Adrenal gland (tissue), 19 donors: Measurements from ENCODE around the gene METTL2A. TPM values are rescaled to one million over a fixed set of nuclear protein-coding genes. Genes with fewer than 3 reads are reported as not detected.
A peak's percentile ranks its signal among the peaks of the same experiment; 100 is the strongest.
"Not testable (repeated sequence)": the region's sequence is repeated elsewhere in the genome, so short reads cannot be mapped to it uniquely, and the experiment has no call there.

Source experiments
- DNase-seq, 7 donors: peaks; one replicate each; pipeline ENCODE4 v3.0.0-alpha.2; 2019 to 2020
- H3K27ac ChIP-seq, 5 donors: fragments of 200-600 bp; sonication (generic) in 4 of 5; 1 replicate in 3 of 5; 2 replicates in 2 of 5; pipeline versions ENCODE4 v1.5.1 to v1.8.0; 2016 to 2020; ENCODE audit warnings: mild to moderate bottlenecking in 1 of 5
- H3K27me3 ChIP-seq: fragments of 200-600 bp; 2 replicates; pipeline ENCODE4 v1.8.0; 2021
- H3K36me3 ChIP-seq, 2 donors: fragments of 200-600 bp; replicated peaks in 1 of 2; 1 replicate in 1 of 2; 2 replicates in 1 of 2; pipeline versions ENCODE4 v1.5.1 to v1.8.0; 2018 to 2022
- H3K4me1 ChIP-seq, 2 donors: fragments of 200-600 bp; replicated peaks in 1 of 2; 1 replicate in 1 of 2; 2 replicates in 1 of 2; pipeline versions ENCODE4 v1.5.1 to v1.8.0; 2018 to 2021
- H3K4me3 ChIP-seq, 4 donors: fragments of 200-600 bp; sonication (generic) in 3 of 4; one replicate each; pipeline ENCODE4 v1.5.1; 2016 to 2018
- H3K9me3 ChIP-seq, 3 donors: fragments of 200-600 bp; sonication (generic) in 1 of 3; replicated peaks in 1 of 3; 1 replicate in 2 of 3; 2 replicates in 1 of 3; pipeline versions ENCODE4 v1.5.1 to v1.8.0; 2016 to 2021
- POLR2A ChIP-seq, 2 donors: fragments of 450-650 bp; IDR thresholded peaks; one replicate each; pipeline ENCODE4 v1.6.1; 2017; ENCODE audit warnings: antibody characterized with exemption in 2 of 2, mild to moderate bottlenecking in 2 of 2, moderate library complexity in 1 of 2
- WGBS, 4 donors: extraction: QIAGEN DNeasy Blood & Tissue Kit in 2 of 4; methylation state at CpG; one replicate each; pipeline versions ENCODE4 v1.1.5 to v1.1.7; 2013 to 2017; 5-methylcytosine and 5-hydroxymethylcytosine counted together
- intact Hi-C, 2 donors: fragments of 100-400 bp; cut with DNase I; formaldehyde crosslinking; loops; one replicate each; pipeline versions ENCODE4 v1.14.1 to v1.15.0; 2022 to 2023
- long read RNA-seq, 10 donors: library from polyadenylated mRNA in 3 of 10; unstranded in 2 of 10; stranded (forward) in 1 of 10; transcript quantifications; one replicate each; pipeline ENCODE4 v2.0.0 and lab custom pipeline, GENCODE V29; 2021 to 2026
- polyA plus RNA-seq, 3 donors: library from polyadenylated mRNA; stranded (reverse); fragments of 200-250 nt in 2 of 3; fragments of 350-450 nt in 1 of 3; fragmentation: Illumina TruSeq in 1 of 3; extraction: RNeasy Lipid Tissue Mini Kit (QIAGEN cat#74804) in 1 of 3; gene quantifications; one replicate each; pipeline ENCODE4 v1.2.3, GENCODE V29; 2013 to 2014
- total RNA-seq, 9 donors: library from RNA; depleted of rRNA in 4 of 9; stranded (reverse); fragments of >200 nt in 4 of 9; fragments of 120-200 nt in 1 of 9; fragmentation: NEBNext Ultra II Directional in 1 of 9; extraction: Animal tissue kit (Norgen Biotek cat#: 25700) in 1 of 9; gene quantifications; one replicate each; pipeline versions ENCODE4 v1.1.0 to v1.2.4, GENCODE V29; 2013 to 2023
- TF ChIP-seq, protein P1 (sequence below), 6 experiments: fragments of 450-650 bp in 4 of 6; fragments of 200-600 bp in 2 of 6; sonication (generic) in 1 of 6; IDR thresholded peaks; 1 replicate in 5 of 6; 2 replicates in 1 of 6; pipeline versions ENCODE4 v1.5.1 to v1.8.0; 2016 to 2021; ENCODE audit warnings: antibody characterized with exemption in 6 of 6, mild to moderate bottlenecking in 2 of 6, moderate library complexity in 1 of 6
- donor health status: healthy with polysubstance abuse.
- donor health status: Bipolar disorder and iron deficiency.
- donor health status: DM: yes; HTN: yes; CAD: no.
- donor health status: DM: no; HTN: no; CAD: no.
- donor health status: DM: no; HTN: no; CAD: no.
- donor health status: DM: yes; HTN: yes; CAD: no.

Gene METTL2A
- total RNA-seq = 10 to 100 TPM; 11.0 to 31.2 (median 18.7) TPM
- 10 to 100 TPM in 1 of 3 donors, 1 to 10 TPM in 2; 5.1 to 20.6 (median 5.6) TPM for polyA plus RNA-seq
- long read RNA-seq, donor 1, transcript METTL2A-201 (9 exons, 2,537 nt) = major isoform, 9 of 10 reads
- long read RNA-seq, donor 1, partial matches to known transcripts = 0 of 10 reads
- long read RNA-seq, donor 1, other reads (novel, unspliced or antisense) = 0 of 10 reads
- long read RNA-seq, donor 2, partial matches to known transcripts = 0 of 4 reads
- long read RNA-seq, donor 2, other reads (novel, unspliced or antisense) = 0 of 4 reads
- long read RNA-seq, donor 3, transcript METTL2A-201 (9 exons, 2,537 nt) = major isoform, 6 of 12 reads
- long read RNA-seq, donor 3, partial matches to known transcripts = 6 of 12 reads
- long read RNA-seq, donor 3, other reads (novel, unspliced or antisense) = 0 of 12 reads
- long read RNA-seq, donor 4, transcript METTL2A-201 (9 exons, 2,537 nt) = major isoform, 11 of 19 reads
- long read RNA-seq, donor 4, transcript METTL2A-202 (8 exons, 1,556 nt) = minor isoform, 7 of 19 reads
- long read RNA-seq, donor 4, partial matches to known transcripts = 1 of 19 reads
- long read RNA-seq, donor 4, other reads (novel, unspliced or antisense) = 0 of 19 reads
- long read RNA-seq, donor 5, transcript METTL2A-201 (9 exons, 2,537 nt) = major isoform, 9 of 16 reads
- long read RNA-seq, donor 5, partial matches to known transcripts = 0 of 16 reads
- long read RNA-seq, donor 5, other reads (novel, unspliced or antisense) = 3 of 16 reads
- long read RNA-seq, donor 6, transcript METTL2A-201 (9 exons, 2,537 nt) = major isoform, 9 of 14 reads
- long read RNA-seq, donor 6, partial matches to known transcripts = 0 of 14 reads
- long read RNA-seq, donor 6, other reads (novel, unspliced or antisense) = 1 of 14 reads
- long read RNA-seq, donor 7, partial matches to known transcripts = 0 of 4 reads
- long read RNA-seq, donor 7, other reads (novel, unspliced or antisense) = 0 of 4 reads
- long read RNA-seq, donor 8, transcript METTL2A-201 (9 exons, 2,537 nt) = major isoform, 10 of 11 reads
- long read RNA-seq, donor 8, partial matches to known transcripts = 0 of 11 reads
- long read RNA-seq, donor 8, other reads (novel, unspliced or antisense) = 0 of 11 reads
- long read RNA-seq, donor 9, partial matches to known transcripts = 0 of 1 reads
- long read RNA-seq, donor 9, other reads (novel, unspliced or antisense) = 0 of 1 reads
- long read RNA-seq, donor 10, partial matches to known transcripts = 0 of 6 reads
- long read RNA-seq, donor 10, other reads (novel, unspliced or antisense) = 0 of 6 reads

DNA sequence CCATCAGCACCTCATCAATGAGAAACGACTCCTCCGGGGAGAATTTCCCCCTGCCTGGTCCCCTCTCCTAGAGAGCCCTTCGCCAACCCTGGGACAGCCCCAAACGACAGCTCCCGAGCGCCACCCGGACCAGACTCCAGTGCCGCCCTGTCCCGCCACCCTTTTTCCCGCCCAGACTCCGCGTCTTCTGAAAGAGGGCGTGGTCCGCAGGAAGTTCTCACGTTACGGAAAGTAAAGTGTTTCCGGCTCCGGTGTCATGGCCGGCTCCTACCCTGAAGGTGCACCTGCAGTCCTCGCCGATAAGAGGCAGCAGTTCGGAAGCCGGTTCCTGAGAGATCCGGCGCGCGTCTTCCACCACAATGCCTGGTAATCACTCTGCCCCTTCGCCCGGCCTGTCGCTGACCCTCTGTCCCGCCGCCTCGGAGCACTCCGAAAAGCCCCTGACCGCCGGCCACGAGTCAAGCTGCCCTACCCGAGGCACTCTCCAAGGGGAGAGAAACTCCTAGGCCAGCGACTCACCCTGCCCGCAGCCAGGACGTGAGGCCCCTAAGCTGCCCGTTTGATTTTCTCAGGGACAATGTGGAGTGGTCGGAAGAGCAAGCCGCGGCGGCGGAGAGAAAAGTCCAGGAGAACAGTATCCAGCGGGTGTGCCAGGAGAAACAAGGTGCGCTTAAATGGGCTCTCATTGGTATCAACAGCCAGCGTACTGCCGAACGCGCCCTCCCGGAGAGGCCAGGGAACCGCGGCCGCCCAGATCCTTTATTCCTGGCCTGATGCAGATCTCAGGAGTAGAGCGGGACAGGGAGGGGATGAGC, at the start of gene METTL2A:
Gene METTL2A (plus strand): TSS at position 251 of the 815 bp plus-strand sequence. CDS start 6 bp downstream, at position 257.
- H3K4me1 ChIP-seq, intact Hi-C loops, H3K9me3 ChIP-seq, H3K36me3 ChIP-seq, H3K27me3 ChIP-seq: not testable (repeated sequence)
- peak; percentile 82 to 94 (median 88) for DNase-seq
- H3K4me3 ChIP-seq = peak within 1 kb of the TSS; percentile 39 to 85 (median 50)
- TF ChIP-seq, protein P1, sequence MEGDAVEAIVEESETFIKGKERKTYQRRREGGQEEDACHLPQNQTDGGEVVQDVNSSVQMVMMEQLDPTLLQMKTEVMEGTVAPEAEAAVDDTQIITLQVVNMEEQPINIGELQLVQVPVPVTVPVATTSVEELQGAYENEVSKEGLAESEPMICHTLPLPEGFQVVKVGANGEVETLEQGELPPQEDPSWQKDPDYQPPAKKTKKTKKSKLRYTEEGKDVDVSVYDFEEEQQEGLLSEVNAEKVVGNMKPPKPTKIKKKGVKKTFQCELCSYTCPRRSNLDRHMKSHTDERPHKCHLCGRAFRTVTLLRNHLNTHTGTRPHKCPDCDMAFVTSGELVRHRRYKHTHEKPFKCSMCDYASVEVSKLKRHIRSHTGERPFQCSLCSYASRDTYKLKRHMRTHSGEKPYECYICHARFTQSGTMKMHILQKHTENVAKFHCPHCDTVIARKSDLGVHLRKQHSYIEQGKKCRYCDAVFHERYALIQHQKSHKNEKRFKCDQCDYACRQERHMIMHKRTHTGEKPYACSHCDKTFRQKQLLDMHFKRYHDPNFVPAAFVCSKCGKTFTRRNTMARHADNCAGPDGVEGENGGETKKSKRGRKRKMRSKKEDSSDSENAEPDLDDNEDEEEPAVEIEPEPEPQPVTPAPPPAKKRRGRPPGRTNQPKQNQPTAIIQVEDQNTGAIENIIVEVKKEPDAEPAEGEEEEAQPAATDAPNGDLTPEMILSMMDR (IDR thresholded peaks at IDR 0.05) = peak in 5 of 6 experiments; percentile 20 to 53 (median 26)
- TF ChIP-seq POLR2A (IDR thresholded peaks at IDR 0.05) = peak in 1 of 2 donors; percentile 69
- WGBS, 4 donors = 1% methylated on average over 30 to 58 of the region's 58 CpGs
- H3K27ac ChIP-seq = peak within 1 kb of the TSS in 4 of 5 donors; percentile 36 to 87 (median 62)

DNA sequence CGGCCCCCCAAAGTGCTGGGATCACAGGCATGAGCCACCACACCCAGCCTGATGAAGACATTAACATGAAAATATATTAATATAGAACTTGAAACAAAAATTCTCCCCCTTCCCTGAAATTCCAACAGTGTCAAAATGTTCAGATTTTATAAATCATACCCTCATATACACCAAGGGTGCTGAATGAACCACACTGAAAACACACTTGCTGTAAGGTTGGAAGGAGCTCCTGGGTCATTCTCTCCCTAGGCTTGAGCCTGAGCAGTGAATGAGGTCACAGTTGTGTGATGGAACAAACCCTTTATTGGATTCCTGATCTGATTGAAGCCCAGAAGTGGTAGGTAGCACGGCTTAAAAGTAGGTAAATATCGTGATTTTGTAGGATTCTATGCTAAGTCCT, 43.4 kb upstream of the METTL2A start, which contains the start of gene EFCAB3:
Gene EFCAB3 (plus strand): TSS at position 301 of the 400 bp plus-strand sequence. CDS start 2,427 bp downstream, outside the sequence.
- intact Hi-C loops = no loop called here
- H3K36me3 ChIP-seq = no peaks in the 10 kb centered on the region
- no peaks in the 10 kb centered on the region for H3K9me3 ChIP-seq
- H3K4me3 ChIP-seq = no peak within 1 kb of the TSS
- DNase-seq = no peak
- no peak within 1 kb of the TSS for H3K27ac ChIP-seq
- peaks cover 4% of the 10 kb centered on the region for H3K27me3 ChIP-seq
- WGBS, 4 donors = 70 to 91% (median 79%) methylated on average over 3 of the region's 3 CpGs
- H3K4me1 ChIP-seq = no peaks in the 10 kb centered on the region
- TF ChIP-seq POLR2A (IDR thresholded peaks at IDR 0.05) = no peak
- TF ChIP-seq, protein P1 (IDR thresholded peaks at IDR 0.05) = no peak

DNA sequence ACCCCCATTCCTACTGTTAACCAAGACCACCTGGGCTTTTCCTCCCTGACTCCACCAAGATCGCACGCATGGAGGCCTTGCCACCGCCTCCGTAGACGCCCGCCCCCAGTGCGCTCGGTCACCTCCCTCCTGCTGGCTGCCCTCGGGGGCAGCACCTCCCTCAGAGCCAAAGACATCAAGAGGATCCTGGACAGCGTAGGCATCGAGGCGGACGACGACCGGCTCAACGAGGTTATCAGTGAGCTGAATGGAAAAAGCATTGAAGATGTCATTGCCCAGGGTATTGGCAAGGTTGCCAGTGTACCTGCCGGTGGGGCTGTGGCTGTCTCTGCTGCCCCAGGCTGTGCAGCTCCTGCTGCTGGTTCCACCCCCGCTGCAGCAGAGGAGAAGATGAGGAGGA, 42.1 kb upstream of the METTL2A start:
- Histone ChIP-seq H3K36me3 (no peaks in the 10 kb centered on the region), H3K4me1 (no peaks in the 10 kb centered on the region), H3K9me3 (no peaks in the 10 kb centered on the region), H3K27ac (no peak overlapping the region), H3K4me3 (no peak overlapping the region), H3K27me3 (peaks cover 4% of the 10 kb centered on the region)
- 81 to 89% (median 85%) methylated on average over 18 of the region's 18 CpGs for WGBS, 4 donors
- TF ChIP-seq, protein P1 (IDR thresholded peaks at IDR 0.05) = no peak
- TF ChIP-seq POLR2A (IDR thresholded peaks at IDR 0.05) = no peak
- DNase-seq = no peak
- intact Hi-C loops = no loop called here
